GM04503 (cell line): ENCODE data around the gene OXSR1.
A peak's percentile ranks its signal among the peaks of the same experiment; 100 is the strongest.
"Not testable (repeated sequence)": the region's sequence is repeated elsewhere in the genome, so short reads cannot be mapped to it uniquely, and the experiment has no call there.

ENCODE experiments used
- DNase-seq: peaks from one replicate; pipeline ENCODE4 v3.0.0-alpha.2; 2012; ENCODE audit warnings: low read depth

The OXSR1 gene

DNA sequence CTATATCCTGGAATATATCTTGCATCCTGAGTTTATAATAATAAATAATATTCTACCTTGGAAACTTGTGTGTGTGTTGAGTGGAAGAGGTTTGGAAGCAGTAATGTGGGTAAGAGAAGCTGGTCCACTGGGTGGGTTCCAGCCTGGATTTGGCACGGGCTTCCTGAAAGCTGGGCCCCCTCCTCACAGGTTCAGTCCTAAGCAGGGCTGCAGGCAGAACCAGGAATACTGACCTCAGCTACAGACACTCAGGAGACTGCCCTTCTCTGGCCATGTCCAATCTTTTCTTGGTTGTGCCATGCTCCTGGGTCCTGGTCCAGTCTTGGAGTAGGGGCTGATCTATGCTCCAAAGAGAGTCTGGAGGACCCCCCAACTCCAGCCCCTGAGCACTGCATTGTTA is 22.4 kb upstream of the OXSR1 start:
- no peak for DNase-seq

DNA sequence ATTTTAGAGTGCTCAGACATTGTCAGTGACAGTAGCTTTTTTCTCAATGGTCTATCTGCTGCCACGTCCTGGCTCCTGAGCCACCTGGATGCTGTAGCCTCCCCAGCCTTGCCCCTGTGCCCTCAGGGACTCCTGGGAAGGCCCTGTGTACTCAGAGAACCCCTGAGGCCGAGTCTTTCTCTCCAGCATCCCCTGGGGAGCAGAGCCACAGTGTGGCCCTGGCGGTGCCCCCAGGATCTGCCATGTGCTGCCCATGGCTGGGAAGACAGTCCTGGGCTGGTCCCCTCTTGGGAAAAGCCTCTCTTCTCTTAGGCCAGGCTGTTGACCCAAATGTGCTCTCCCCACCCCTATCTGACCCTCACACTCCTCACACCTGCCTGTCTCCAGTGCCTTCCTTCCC is 21.8 kb upstream of the OXSR1 start:
- no peak for DNase-seq

DNA sequence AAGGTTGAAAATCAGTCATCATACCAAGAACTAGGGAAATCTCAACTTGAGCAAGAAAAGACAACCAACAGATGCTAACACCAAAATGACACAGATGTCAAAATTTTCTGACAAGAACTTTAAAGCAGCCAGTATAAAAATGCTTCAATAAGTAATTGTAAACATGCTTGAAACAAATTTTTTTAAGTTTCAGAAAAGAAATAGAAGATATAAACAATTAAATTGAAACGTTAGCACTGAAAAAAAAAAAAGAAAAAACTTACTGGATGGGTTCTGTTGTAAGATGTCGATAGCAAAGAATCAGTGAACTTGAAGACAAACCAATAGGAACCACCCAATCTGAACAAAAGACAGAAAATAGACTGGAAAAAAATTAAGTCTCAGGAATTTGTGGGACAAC is 18.8 kb upstream of the OXSR1 start:
- DNase-seq = no peak

DNA sequence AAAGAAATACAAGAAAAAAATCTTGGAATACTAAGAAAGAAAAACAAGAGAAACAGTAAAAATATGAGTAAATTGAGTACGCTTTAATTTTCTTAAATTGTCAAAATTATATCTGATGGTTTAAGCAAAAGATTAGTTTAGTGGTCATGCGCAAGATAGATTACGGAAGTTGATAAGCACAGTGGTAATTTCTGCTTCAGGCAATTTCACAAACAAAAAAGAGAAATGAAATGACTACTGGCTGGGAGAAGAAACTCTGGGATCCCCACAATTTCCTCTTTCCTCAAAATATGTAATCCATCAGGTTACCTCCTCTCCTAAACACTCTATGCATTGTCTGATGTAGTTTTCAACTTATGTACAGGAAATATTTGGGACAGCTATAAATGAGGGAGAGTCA is 17.9 kb upstream of the OXSR1 start:
- no peak for DNase-seq

DNA sequence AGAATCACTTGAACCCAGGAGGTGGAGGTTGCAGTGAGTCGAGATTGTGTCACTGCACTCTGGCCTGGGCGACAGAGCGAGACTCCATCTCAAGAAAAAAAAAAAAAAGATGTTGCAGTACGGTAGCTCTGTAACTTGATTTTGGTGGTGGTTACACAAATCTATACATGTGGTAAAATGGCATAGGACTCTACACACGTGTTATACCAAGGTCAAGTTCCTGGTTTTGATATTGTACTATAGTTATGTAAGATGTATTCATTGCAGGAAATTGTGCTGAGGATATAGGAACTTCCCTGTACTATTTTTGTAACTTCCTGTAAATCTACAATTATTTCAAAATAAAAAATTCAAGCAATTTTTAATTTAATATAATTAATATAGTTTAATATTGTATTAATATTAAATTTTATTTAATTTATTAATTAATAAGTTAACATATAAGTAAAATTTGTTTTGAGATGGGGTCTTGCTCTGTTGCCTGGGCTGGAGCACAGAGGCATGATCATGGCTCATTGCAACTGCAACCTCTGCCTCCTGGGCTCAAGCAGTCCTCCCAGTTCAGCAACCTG is 16.9 kb upstream of the OXSR1 start:
- DNase-seq = no peak

DNA sequence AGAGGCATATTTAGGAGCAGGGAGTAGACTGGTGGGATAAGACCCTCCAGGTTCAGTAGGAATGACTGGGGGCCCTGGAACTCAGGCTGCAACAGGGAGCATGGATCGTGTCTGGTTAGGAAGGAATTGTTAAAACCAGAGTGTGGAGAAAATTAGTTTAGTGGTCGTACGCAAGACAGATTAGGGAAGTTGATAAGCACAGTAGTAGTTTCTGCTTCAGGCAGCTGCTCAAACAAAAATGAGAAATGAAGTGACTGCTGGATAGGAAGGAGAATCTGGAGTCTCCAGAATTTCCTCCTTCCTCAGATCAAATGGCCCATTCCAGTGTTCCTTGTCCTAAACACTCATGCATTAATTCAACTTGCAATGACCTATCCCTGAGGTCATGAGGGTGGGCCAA is 15.6 kb upstream of the OXSR1 start:
- no peak for DNase-seq

DNA sequence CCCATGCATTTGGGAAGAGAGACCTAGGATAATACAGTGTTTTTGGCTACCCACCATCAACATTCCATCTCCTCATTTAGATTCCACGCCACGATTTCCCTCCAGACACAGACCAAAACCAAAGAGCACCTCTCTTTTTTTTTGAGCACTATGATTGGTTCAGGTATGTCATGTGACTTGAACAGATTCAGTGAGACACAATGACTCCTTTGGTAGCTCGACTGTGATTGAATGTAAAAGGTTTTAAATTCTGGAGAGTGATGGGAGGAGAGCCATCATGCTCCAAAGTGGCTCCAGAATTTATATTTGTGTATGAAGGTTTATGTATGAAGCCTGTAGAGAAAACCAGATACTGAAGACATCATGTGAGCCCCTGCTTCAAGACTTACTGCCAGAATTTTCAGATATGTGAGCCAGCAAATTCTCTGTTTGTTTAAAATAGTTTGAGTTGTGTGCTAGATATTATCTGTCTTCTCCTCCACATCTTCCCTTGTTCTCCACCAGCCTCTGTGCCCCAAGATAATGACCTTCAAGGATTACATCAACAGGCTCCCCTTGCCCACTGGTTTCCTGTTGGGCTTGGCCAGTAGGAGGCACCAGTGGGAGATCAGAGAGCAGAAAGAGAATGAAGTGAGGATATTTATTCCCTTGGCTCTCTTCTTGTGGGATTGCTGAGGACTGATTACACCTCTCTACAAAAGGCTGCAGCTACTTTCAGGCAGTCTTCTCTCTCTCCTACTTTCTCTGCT is 14.4 kb upstream of the OXSR1 start:
- no peak for DNase-seq

DNA sequence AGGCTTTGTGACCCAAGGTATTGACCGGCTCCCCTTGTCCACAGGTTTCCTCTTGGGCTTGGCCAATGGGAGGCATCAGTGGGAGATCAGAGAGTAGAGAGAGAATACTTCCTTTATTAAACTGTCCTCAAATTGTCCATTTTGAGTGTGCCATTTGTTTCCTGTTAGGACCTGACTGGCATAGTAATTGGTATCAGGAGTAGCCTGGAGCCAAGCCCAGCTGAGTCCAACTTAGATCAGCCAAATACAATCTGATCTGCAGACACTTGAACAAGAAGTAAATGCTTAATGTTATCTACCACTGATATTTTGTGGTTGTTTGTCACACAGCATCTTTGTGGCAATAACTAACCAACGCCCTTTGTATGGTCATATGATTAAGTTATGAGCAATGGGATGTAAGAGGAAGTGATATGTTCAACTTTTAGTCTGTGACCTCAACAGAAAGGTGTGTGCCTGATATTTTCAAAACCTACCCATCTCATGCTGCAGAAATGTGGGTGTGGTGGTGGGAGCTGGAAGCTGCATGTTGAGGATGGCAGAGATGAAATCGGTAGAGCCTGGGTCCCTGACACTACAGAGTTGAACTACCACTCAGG is 13.6 kb upstream of the OXSR1 start:
- no peak for DNase-seq

DNA sequence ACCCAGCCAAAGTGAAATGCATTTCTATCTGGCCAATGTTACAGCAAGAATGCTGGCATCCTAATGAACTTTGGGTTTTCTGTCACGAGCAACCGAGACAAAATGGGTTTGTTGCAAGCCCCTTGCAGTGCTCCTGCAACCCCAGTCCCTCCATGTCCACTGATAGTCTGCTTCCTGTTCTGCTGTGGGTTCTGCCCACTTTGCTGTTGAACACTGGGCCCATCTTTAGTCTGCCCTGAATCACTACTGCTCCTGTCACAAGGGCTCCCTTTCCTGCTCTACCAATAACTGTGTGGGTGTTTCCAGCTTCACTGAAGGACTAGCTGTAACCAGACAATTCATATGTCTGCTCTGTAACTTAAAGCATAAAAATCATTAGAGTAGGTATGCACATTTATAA is 12.7 kb upstream of the OXSR1 start:
- DNase-seq = no peak

DNA sequence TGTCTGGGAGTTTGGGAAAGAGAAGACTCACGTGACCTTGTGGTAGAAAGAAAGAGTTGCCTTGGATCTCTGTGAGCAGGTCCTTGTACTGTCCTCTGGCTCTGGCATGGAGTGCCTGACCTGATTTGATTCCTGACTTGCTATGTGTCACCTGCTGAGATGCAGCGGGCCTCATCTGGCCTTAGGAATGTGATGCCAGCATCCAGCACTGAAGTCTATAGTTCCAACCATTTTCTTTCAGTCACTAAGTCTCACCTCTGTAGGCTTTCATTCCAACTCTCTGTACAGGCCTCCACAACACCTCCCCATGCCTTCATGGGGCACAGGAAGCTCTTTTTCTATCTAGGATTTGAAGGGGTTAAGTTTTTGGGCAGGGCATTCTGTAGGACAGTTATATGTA is 12.1 kb upstream of the OXSR1 start:
- DNase-seq = no peak

DNA sequence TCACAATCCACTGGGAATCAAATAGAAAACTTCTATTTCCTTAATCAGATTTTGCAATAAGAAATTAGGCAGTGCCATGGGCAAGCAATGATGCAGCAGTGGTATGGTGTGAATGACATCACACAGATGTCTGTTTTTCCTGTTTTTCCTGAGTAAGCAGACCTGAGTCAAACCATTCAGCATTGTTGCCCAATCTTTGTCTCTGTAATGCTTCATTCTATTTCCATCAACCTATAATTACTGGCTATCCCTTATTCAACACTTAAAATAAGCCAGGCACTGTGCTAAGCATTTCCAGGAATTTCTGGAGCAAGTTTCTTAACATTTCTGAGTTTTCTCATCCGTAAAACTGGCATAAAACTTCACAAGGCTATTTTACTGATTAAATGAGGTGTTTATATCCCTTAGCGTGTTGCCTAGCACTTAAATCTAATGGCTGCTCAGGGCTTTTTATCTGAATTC is 11.3 kb upstream of the OXSR1 start:
- DNase-seq = peak; percentile 59

DNA sequence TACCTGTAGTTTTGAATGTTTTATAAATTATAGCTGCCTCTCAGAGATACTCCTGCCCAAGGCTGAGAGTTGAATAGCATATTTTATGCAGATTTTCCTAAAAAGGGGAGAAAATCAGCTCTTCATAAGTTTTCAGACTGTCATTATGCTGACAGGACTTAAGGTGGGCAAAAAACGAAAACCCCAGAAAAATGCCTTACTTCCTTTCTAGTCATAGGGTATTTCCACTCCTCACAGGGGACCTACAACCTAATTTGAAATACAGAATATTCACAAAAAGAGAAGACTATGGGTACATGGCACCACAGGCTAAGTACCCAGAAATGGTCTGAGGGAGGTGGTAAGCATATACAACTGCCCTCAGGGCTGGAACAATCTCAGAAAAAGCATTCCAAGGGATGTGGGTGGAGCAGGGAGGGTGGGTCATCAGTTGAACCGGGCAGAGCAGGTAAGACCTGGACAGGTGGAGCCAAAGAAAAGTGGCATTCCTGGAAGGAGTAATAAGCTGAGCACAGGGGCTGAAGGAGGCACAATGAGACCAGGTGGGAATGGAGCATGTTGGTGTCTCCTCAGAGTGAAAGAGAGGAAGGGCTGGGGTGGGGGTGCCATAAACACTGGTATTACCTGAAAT is 10.6 kb upstream of the OXSR1 start:
- no peak for DNase-seq

DNA sequence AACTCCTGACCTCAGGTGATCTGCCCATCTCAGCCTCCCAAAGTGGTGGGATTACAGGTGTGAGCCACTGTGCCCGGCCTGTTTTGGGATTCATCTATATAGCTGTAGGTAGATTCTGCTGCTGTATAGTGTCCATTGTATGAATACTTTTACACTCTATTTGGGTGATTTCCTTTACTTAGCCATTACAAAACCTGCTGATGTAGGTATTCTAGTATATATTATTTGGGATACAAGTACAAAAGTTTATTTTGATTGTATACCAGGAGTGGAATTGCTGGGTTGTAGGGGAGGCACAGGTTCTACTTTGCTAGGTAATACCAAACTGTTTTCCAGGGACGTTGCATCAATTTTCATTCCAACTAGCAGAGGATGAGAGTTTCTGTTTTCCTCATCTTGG is 9.5 kb upstream of the OXSR1 start:
- no peak for DNase-seq

DNA sequence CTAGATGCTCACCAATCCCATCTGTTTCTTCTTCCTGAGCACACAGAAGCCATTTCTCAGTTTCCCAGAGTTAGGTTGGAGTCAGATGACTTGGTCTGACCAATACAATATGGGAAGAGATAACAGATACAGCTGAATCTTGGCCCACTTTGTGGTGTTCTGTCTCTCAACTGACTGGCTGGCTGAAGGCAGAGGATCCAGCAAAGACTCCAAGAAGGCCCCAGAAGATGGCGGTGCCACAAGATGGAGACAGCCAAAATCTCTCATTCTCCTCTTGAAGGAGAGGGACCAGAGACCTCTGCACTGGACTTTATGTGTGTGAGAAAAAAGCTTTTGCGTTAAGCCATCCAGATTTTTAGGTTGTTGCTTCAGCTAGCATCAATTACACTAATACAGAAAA is 8.2 kb upstream of the OXSR1 start:
- DNase-seq = no peak

DNA sequence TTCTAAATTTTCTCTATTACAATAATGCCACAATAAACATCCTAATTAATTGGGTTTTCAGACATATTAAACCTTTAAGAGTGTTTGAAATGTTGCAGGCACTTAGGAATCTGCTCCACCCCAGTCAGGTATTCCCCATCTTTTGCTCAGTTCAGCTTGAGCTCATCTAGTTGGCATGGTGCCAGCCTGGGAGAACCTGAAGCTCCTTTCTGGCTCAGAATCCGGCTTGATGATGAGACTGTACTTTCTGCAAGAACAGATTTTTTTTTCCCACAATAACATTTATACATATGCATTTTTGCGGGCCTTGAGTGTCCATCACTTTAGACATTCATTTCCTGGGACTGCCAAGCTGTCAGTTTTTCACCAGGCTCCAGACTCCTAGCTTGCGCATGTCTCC is 7.7 kb upstream of the OXSR1 start:
- DNase-seq = no peak

DNA sequence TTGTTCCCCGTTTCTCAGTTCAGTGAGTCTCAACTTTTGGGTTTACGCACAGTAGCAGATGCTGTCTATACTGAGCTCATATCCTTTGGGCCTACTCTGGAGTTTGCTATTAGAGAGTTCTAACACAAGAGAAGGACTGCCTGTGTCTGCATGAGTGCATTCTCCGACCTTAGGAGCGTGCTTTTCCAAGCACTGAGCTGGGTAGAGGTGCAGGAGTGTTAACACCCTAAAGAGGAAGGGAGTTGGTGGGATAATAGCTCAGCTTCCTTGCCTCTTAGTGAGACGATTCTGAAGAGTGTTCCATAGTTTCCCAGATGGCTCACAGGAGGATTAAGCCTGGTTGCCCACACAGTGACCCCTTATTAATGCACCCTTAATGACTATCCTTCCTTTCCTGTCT is 6.9 kb upstream of the OXSR1 start:
- DNase-seq = no peak

DNA sequence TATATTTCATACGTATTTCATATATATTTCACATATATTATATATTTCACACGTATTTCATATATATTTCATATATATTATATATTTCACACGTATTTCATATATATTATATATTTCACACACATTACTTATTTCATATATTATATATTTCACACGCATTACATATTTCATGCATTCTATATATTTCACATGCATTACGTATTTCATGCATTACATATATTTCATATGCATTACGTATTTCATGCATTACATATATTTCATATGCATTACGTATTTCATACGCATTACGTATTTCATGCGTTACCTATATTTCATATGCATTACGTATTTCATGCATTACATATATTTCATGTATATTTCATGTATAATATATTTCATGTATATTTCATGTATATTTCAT is 4.6 kb upstream of the OXSR1 start:
- DNase-seq = not testable (repeated sequence)

DNA sequence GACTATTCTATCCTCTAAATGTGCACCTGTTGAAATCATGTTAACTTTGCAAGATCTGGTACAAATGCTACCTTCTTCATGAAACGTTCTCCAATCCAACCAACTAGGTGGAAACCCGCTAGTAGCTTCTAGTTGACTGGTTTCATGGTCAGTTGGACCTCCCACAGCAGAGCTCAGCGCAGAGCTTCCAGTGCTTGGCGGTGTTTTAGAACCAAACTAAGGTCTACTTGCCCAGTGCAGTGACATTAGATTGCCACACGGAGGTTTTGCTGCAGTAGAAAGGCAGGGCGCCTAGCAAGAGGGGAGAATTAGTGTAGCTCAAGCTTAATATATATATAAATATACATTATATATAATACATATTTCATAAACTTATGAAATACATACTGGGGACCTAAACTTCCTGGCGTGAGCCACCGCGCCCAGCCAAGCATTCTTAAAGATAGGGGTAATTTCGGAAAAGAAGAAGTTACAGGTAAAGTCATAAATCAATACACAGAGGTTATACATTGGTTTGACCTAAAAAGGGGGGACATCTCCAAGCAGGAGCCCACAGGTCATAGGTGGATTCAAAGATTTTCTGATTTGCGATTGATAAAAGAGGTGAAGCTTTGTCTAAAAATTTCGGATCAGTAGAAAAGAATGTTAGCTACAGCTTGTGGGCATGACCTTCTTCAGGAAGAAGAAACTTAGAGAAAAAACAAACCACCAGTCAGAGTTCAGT is 2.1 kb upstream of the OXSR1 start:
- DNase-seq = no peak

DNA sequence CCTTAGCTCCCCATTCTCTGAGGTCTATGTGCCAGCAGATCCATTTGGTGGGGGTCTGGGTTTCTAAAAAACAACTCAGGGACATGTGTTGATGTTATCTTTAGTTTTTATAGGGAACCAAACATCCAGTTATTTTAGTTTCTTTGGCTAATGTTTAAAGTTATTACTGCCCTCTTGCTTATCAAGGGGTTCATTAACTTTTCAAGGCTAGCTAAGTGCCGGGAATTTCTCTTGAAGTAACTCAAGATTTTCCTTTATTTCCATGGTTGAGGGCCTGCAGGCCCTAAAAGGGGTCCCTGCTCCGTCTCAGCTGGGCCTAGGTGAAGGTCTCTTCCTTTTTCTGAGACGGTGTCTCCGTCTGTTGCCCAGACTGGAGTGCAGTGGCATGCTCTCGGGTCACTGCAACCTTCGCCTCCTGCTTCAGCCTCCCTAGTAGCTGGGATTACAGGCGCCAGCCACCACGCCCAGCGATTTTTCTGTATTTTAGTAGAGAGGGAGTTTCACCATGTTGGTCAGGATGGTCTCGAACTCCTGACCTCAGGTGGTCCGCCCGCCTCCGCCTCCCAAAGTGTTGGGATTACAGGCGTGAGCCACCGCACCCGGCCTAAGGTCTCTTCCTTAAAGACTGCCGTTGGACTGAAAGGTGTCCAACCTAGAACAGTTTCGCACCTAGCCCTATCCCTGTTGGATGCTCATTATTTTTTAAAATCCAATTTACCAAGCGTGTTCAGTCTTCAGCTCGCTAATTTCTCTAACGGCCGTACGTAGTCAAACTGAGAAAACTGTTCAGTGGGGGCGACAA is 1.3 kb upstream of the OXSR1 start:
- DNase-seq = no peak

DNA sequence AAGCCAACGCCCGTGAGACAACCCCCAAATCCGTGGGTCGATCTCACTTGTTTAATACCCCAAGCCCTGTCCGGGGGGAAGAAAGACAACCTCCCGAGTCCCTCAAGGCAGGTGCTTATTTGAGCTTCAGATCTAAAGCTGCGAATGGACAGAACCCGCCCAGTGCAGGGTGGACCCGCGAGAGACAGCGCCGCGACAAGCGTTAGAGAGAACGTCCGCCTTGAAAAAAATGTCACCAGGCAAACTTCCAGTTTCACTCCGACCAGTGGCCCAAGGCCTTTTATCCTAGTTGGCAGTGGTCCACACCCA is 740 bp upstream of the OXSR1 start:
- no peak for DNase-seq

DNA sequence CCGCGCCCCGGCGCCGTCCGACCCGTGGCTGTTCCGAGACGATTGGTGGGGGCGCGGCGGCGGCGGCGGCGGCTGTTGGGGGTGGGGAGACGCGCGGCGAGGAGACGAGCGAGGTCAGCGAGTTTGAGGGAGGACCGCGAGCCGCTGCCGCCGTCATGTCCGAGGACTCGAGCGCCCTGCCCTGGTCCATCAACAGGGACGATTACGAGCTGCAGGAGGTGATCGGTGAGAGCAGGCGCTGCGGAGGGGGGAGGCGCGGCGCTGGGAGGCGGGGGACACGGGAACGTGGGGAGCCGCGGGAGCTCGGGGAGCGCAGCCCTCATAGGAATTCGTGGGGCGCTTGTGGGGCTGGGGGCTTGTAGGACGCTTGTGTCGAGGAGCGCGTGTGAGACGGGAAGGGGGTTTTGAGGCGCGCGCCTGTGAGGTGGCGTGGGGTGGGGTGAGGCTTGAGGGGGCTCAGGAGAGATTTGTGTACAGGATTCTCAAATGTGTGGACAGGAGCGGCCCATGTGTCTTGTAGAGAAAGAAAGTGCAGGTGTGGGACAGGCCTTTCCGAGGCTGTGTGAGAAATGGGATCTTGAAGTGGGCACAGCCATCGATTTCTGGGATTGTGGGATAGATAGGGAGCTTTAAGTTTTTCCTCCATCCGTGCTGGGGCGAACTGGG is 518 bp downstream of the OXSR1 start:
- no peak for DNase-seq
